Measurements from ENCODE around the gene SLC25A43. TPM values are rescaled to one million over a fixed set of nuclear protein-coding genes. Genes with fewer than 3 reads are reported as not detected.
A peak's percentile ranks its signal among the peaks of the same experiment; 100 is the strongest.

The SLC25A43 gene
- total RNA-seq, 1 experiment from 2014 or later = 19.8 TPM

DNA sequence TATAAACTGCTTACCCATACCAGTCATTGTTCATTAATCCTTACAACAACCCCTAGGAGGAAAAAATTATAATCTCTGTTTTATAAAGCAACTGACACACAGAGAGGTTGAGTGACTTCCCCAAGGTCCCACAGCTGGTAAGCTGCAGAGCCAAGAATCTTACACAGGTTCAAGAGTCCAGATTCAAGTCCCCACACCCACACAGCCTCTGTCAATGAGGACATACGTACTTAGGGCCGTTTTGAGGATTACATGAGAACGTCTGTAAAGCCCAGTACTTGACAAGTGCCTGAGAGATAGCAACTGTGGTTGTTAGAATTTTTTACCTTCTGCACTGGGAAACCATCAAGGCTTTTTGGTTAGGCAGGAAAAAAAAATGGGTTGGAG is 556 bp upstream of the SLC25A43 start:
- H3K36me3 ChIP-seq = no peaks in the 10 kb centered on the region
- DNase-seq = no peak
- H3K9me3 ChIP-seq = no peaks in the 10 kb centered on the region
- H3K4me3 ChIP-seq = peak overlapping the region; percentile 65
- no peaks in the 10 kb centered on the region for H3K27me3 ChIP-seq

DNA sequence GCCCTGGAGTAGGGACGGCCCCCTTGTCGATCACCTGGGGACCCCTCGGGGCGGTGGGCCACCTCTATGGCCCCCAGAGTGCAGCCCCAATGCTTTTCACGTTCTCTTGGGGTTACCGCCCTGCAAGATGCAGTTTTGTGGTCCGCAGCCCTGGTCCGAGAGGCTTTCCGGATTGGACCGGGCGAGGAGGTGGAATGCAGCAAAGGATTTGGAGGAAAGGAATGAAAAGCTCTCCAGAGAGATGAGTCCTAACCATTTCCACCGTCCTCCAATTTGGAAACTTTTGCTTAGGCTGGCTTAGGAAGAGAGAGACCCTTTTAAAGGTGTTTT is 601 bp downstream of the SLC25A43 start:
- Histone ChIP-seq H3K36me3 (no peaks in the 10 kb centered on the region), H3K9me3 (no peaks in the 10 kb centered on the region), H3K27me3 (no peaks in the 10 kb centered on the region), H3K4me3 (peak overlapping the region; percentile 65)
- peak; percentile 14 for DNase-seq

DNA sequence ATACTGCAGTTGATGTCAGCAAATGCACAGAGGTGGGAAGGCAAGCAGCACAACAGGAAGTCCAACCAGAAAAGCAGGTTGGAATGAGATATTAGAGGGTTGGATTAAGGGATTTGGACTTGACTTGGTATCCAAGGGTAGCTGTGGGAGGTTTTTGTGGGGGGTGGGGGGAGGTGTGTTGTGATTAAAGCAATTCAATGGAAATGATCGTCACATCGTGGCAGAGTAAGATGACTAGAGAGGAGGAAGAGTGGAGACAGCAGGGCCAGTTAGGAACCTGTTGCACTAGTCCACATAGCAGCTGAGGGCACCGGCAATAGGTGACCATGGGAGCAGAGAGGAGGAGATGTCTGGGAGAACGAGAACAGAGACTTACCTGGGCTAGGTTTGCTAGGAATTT is 2.4 kb downstream of the SLC25A43 start:
- DNase-seq = no peak
- no peaks in the 10 kb centered on the region for H3K9me3 ChIP-seq
- no peaks in the 10 kb centered on the region for H3K27me3 ChIP-seq
- H3K36me3 ChIP-seq = peaks cover 2% of the 10 kb centered on the region; the same call in 1 of the 2 replicates
- H3K4me3 ChIP-seq = no peak overlapping the region

DNA sequence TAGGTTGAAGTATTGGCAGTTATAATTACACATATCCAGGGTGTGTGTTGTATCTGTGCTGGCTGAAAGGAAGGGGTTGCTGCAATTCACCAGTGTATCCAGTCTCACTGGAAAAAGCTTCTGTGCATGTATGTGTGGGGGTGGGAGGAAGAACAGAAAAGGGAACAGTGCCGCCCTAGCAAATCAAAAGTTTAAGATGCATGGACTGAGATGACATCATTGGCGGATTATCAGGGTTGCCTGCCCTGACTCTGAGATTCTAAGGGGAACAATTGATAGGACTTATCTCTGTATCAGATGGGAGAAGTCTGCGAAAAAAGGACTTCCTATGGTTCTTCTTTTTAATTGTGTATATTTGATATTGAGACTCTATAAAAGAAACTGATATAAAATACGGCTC is 3.5 kb downstream of the SLC25A43 start:
- Histone ChIP-seq H3K4me3 (no peak overlapping the region), H3K9me3 (no peaks in the 10 kb centered on the region), H3K27me3 (no peaks in the 10 kb centered on the region), H3K36me3 (peaks cover 6% of the 10 kb centered on the region; the same call in 1 of the 2 replicates)
- DNase-seq = no peak

DNA sequence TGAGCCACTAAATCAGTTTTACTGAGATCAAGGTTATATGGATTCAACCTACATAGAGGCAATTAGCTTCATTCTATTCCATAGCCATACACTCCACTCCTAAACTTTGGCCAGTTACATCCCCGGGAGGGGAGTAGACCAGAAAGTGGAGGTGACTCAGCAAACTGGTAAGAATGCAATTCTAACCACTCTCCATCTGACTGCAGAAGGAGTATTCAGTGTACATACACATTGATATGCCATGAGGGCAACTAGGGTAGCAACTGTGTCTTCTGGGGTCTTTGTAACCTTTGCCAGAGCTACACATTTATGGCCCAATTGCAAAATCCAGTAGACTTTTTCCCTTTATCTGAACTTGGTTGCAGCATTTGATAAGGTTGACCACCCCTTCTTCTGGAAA is 7.6 kb downstream of the SLC25A43 start:
- Histone ChIP-seq H3K27me3 (no peaks in the 10 kb centered on the region), H3K4me3 (no peak overlapping the region), H3K9me3 (no peaks in the 10 kb centered on the region), H3K36me3 (peaks cover 9% of the 10 kb centered on the region)
- DNase-seq = no peak

DNA sequence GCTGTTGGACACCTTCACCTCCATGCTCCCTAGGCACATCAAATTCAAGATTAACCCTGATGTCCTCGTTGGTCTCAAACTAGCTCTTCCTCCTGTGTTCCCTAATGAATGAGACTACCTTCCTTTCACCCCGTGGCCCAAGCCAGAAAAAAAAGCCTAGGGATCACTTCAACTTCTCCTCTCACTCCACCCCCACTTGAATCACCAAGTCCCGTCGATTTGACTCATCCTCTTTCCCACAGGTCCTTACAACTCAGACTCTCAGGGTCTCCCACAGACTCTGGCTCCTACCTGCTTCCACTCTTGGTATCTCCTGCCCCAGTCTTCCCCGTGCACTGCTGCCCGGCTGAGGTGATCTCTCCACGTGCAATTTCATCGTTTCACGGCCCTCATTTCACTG is 8.5 kb downstream of the SLC25A43 start:
- DNase-seq = no peak
- no peaks in the 10 kb centered on the region for H3K27me3 ChIP-seq
- no peak overlapping the region for H3K4me3 ChIP-seq
- H3K9me3 ChIP-seq = no peaks in the 10 kb centered on the region
- peaks cover 9% of the 10 kb centered on the region for H3K36me3 ChIP-seq

DNA sequence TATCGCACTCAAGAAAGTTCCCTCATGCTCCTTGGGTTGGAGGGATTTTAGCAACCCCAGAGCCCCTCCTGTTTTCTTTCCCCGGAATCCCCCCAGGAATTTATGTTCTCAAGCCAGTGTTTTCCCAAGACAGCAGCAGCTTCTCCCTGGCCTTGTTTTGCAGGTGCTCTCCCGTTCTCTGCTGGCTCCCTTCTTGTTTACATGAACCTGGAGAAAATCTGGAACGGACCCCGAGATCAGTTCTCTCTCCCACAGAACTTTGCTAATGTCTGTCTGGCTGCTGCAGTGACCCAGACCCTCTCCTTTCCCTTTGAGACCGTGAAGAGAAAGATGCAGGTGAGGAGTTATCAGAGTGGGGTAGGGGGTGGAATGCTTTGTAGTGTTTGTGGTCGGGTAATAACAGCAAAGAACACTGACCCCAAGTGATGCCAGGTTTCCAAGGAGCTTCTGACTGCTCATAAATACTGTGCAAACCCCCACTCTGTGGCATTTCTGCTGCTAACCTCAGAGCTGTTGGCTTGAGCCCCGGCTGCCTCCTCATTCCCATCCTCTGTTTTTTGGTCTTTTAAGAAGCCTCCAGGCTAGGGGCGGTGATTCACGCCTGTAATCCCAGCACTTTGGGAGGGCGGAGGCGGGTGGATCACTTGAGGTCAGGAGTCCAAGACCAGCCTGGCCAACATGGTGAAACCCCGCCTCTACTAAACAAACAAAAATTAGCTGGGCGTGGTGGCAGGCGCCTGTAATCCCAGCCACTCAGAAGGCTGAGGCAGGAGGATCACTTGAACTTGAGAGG is 11.1 kb downstream of the SLC25A43 start:
- H3K9me3 ChIP-seq = no peaks in the 10 kb centered on the region
- H3K36me3 ChIP-seq = peaks cover 9% of the 10 kb centered on the region
- no peak overlapping the region for H3K4me3 ChIP-seq
- no peaks in the 10 kb centered on the region for H3K27me3 ChIP-seq
- DNase-seq = peak; percentile 93

DNA sequence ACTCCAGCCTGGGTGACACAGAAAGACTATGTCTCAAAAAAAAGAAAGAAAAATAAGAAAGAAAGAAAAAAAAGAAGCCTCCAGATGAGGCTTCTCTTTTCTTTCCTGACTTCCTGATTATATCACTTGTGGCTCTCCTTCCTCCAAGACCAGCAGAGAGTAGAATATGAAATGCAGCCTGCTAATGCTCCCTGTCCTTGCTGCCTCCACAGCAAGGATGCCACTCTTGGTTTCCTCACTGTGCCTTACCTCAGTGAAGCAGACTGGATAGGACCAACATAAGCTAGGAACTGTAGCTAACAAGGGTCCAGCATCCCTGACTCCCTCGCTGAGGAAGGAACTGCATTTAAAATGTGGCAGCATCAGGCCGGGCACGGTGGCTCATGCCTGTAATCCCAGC is 11.7 kb downstream of the SLC25A43 start:
- DNase-seq = no peak
- Histone ChIP-seq H3K36me3 (peaks cover 9% of the 10 kb centered on the region), H3K27me3 (no peaks in the 10 kb centered on the region), H3K9me3 (no peaks in the 10 kb centered on the region), H3K4me3 (no peak overlapping the region)

DNA sequence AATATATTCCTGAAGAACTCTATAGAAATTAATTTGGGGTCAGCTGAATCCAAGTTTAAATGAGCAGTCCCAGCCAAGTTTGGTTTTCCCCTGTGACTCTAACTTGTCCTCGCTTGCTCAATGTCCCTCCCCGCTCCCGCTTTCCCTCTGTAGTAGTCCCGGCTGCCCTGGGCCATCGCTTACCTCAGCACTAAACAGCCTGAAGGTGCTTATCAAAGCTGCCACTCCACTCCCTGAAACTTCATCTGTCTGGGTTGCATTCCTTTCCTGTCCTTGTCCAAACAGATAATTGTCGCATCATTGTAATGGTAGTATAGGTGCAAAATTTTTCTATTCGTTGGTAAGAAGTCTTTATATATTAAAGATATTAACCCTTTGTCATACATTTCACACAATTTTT is 12.8 kb downstream of the SLC25A43 start:
- no peak for DNase-seq
- Histone ChIP-seq H3K4me3 (no peak overlapping the region), H3K36me3 (peaks cover 4% of the 10 kb centered on the region), H3K9me3 (no peaks in the 10 kb centered on the region), H3K27me3 (no peaks in the 10 kb centered on the region)

DNA sequence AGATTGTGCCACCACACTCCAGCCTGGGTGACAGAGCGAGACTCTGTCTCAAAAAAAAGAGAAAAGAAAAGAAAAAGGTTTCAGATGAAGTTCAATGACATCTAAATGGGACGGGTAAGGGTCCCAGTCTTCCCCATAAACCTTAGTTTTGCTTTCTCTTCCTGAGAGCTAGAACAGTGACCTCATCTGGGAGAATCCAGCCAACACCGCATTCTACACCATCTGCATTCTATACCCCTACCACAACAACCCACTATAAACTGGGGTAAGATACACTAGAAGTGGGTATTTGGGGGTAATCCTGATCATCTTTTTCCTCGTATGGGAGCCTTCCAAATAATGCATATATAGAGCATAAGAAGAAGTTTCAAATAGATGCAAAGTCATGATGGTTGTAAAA is 18.2 kb downstream of the SLC25A43 start:
- Histone ChIP-seq H3K9me3 (no peaks in the 10 kb centered on the region), H3K4me3 (no peak overlapping the region), H3K36me3 (peaks cover 2% of the 10 kb centered on the region; the same call in 1 of the 2 replicates), H3K27me3 (no peaks in the 10 kb centered on the region)
- no peak for DNase-seq

DNA sequence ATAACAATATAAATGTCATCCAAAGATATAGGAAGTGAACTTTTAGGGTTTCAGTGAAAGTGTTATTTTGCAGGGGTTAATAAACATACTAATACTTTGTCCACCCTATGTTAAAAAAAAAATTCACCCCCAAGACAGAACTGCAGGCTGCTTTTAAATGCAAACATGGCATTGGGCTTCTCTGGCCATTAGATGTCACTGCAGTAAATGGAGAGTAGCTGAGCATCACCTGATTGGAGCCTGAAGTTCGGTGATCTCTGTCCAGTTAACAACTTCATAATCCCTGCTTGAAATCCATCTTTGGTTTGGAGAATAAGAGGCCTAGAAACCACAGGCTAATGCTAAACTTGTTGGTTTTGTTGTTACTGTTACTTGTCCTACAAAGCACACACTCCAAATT is 18.7 kb downstream of the SLC25A43 start:
- no peak overlapping the region for H3K4me3 ChIP-seq
- DNase-seq = no peak
- H3K36me3 ChIP-seq = peaks cover 2% of the 10 kb centered on the region; the same call in 1 of the 2 replicates
- H3K27me3 ChIP-seq = no peaks in the 10 kb centered on the region
- no peaks in the 10 kb centered on the region for H3K9me3 ChIP-seq

DNA sequence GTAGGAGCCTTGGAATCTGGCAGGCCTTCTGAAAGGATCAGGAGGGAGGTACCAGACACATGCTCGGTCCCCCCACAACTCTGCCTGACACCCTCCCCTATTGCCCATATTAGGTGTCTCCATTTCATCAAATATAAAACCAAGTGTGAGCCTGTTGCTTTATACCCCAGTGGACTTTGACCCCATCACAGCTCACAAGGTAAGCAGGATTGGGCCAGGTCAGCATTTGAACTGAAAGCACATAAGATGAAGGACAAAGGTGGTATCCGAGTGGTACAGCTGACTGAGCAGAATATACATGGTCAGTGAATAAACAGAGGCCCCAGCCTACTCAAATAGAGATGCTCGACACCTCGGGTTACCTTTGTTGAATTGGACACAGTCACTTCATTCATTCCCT is 20.0 kb downstream of the SLC25A43 start:
- Histone ChIP-seq H3K36me3 (peaks cover 2% of the 10 kb centered on the region; the same call in 1 of the 2 replicates), H3K9me3 (no peaks in the 10 kb centered on the region), H3K4me3 (no peak overlapping the region), H3K27me3 (no peaks in the 10 kb centered on the region)
- DNase-seq = no peak

DNA sequence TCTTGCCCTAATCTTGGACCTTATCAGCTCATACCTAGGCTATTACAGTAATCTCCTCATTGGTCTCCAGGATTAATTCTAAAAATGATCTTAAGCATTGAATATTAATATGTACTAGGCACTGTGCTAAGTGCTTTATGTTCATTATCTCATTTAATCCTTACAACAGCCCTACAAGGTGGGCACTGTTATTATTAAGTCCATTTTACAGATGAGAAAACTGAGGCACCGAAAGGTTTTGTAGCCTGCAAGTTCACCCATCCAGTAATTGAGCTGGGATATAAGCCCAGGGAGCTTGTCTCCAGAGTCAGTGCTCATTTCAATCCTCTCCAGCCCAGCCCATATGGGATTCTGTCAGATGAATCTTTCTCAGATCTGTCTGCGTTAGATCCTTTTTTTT is 20.8 kb downstream of the SLC25A43 start:
- H3K4me3 ChIP-seq = no peak overlapping the region
- no peaks in the 10 kb centered on the region for H3K9me3 ChIP-seq
- H3K36me3 ChIP-seq = peaks cover 2% of the 10 kb centered on the region; the same call in 1 of the 2 replicates
- DNase-seq = no peak
- no peaks in the 10 kb centered on the region for H3K27me3 ChIP-seq

DNA sequence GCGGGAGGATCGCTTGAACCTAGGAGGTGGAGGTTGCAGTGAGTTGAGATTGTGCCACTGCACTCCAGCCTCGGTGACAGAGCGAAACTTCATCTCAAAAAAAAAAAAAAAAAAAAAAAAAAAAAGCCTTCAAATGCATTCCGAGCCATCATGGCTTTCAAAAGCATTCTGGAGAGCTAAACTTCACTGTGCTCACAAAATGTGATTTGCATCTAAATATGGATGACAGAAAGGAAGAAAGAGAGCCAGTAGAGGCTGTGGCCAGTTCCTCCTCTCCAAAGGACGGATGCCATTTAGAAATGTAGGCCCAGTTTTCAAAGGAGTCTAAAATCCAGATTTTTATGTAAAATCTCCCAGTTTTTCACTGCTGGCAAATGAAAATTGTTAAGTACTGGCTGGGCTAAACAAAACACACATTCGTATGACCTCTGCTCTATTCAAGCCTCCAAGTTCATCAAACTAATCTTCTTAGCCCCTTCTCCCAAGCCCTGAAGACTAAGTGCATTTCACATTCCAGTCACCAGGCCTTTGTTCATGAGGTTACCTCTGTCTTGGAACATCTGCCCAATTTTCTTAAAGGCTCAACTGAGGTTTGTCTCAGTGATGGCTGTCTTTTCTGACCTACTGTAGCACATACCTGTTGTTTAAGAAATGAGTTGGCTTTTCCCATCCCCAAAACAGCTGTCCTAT is 22.0 kb downstream of the SLC25A43 start:
- Histone ChIP-seq H3K36me3 (peaks cover 2% of the 10 kb centered on the region; the same call in 1 of the 2 replicates), H3K27me3 (no peaks in the 10 kb centered on the region), H3K4me3 (no peak overlapping the region), H3K9me3 (no peaks in the 10 kb centered on the region)
- no peak for DNase-seq

DNA sequence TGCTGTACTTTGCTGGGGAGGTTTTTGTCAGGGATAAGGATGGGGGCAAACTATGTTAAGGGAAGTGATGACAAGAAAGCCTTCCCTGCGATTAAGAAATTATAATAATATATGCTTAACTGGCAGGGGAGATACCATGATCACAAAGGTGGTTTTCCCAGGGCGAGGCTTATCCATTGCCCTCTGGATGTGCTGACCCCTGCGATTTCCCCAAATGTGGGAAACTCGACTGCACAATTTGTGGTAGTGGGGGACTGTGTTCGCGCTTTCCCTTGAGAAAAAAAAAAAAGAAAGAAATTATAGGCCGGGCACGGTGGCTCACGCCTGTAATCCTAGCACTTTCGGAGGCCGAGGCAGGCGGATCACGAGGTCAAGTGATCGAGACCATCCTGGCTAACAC is 24.5 kb downstream of the SLC25A43 start:
- Histone ChIP-seq H3K36me3 (peaks cover 6% of the 10 kb centered on the region), H3K4me3 (no peak overlapping the region), H3K9me3 (no peaks in the 10 kb centered on the region), H3K27me3 (no peaks in the 10 kb centered on the region)
- DNase-seq = no peak

DNA sequence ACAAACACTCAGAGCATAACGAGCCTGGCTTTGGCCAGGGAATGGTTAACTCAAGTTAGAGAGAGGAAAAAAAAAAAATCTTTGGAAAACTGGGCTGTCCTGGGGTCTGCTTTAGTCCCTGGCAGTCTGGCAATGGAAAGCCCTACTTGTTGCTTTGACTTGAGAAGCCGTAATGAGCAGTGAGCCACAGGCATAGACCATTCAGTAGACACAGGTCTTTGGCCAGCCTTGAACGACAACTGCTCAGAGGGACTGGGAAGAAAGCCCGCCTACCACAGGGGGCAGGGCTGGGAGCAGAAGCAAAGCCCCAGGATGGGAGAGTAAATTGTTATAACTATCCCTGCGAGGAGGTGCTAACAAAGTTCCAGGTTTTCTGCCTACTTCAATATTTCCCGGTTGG is 25.9 kb downstream of the SLC25A43 start:
- Histone ChIP-seq H3K9me3 (no peaks in the 10 kb centered on the region), H3K27me3 (no peaks in the 10 kb centered on the region), H3K36me3 (peaks cover 6% of the 10 kb centered on the region), H3K4me3 (no peak overlapping the region)
- no peak for DNase-seq

DNA sequence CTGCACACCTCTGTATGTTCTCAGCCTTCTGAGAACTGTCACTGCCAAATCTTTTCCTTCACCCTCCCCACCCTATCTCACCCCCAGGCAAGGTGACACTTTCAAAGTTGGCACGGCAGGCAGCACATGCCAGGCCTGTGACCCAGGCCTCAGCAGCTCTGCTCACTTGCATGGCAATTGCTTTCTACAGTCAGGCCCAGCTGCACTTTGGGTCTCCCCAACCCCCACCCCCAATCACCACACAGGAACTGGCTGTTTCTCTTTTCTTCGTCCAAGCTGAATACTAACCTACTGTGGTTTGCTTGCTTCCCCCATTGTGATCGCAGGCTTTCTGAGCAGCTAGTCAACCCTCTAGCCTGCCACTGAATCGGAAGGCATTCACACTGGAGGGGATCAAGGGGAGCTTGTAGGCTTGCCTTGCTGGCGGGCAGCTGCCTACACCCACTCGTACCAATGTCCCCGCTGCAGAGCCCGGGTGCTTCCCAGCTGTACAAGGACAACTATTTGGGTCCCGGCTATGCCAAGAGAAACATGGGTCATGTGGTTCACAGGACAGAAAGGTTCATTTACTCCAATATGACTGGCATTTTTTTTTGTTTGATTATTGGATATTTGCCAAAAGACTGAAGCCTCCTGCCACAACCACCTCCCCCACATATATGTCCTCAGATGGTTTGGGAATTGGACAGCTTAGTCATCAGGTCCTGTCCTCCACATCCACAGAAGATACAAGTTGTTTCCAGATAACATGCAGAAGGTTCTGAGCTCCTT is 28.1 kb downstream of the SLC25A43 start:
- Histone ChIP-seq H3K27me3 (no peaks in the 10 kb centered on the region), H3K9me3 (no peaks in the 10 kb centered on the region), H3K4me3 (no peak overlapping the region), H3K36me3 (peaks cover 4% of the 10 kb centered on the region)
- no peak for DNase-seq
